NCI-H1417 (cell line): ENCODE data around the gene MEGF11.

Source experiments
- DNase-seq, 3 experiments: peaks; one replicate each; lab custom pipeline; 2025; lab: John Stamatoyannopoulos, UW

Gene MEGF11

GRCh38 chr15:66030650-66031049, 222.9 kb downstream of the MEGF11 start:
- DNase-seq = no peak

GRCh38 chr15:66029650-66030049, 223.9 kb downstream of the MEGF11 start:
- DNase-seq = no peak

GRCh38 chr15:66027268-66027805, 226.2 kb downstream of the MEGF11 start:
- DNase-seq = no peak

- no peak for DNase-seq
These were observed 227.6 kb downstream of the MEGF11 start for GRCh38 chr15:66025972-66026371.

- no peak for DNase-seq
These were observed 228.5 kb downstream of the MEGF11 start for GRCh38 chr15:66025015-66025452.

- DNase-seq = no peak
These were observed 229.4 kb downstream of the MEGF11 start for GRCh38 chr15:66024116-66024515.

GRCh38 chr15:66023311-66023972, 230.1 kb downstream of the MEGF11 start:
- DNase-seq = peak in 2 of 3 experiments; percentile 44 to 80

- DNase-seq = no peak
These were observed 231.4 kb downstream of the MEGF11 start for GRCh38 chr15:66022163-66022525.

GRCh38 chr15:66021496-66022162, 231.9 kb downstream of the MEGF11 start:
- no peak for DNase-seq

GRCh38 chr15:66019826-66020398, 233.6 kb downstream of the MEGF11 start:
- no peak for DNase-seq

GRCh38 chr15:66019368-66019767, 234.2 kb downstream of the MEGF11 start:
- no peak for DNase-seq

- DNase-seq = no peak
These were observed 235.1 kb downstream of the MEGF11 start for GRCh38 chr15:66018488-66018797.

- no peak for DNase-seq
These were observed 235.6 kb downstream of the MEGF11 start for GRCh38 chr15:66017792-66018487.

- no peak for DNase-seq
These were observed 236.6 kb downstream of the MEGF11 start for GRCh38 chr15:66017000-66017399.

- peak in 1 of 3 experiments; percentile 24 for DNase-seq
These were observed 237.4 kb downstream of the MEGF11 start for GRCh38 chr15:66016199-66016598.

- DNase-seq = no peak
These were observed 238.8 kb downstream of the MEGF11 start for GRCh38 chr15:66014635-66015182.

GRCh38 chr15:66014022-66014421, 239.5 kb downstream of the MEGF11 start:
- no peak for DNase-seq

- no peak for DNase-seq
These were observed 244.5 kb downstream of the MEGF11 start for GRCh38 chr15:66008940-66009562.

- no peak for DNase-seq
These were observed 245.8 kb downstream of the MEGF11 start for GRCh38 chr15:66007663-66008262.

GRCh38 chr15:66006986-66007385, 246.6 kb downstream of the MEGF11 start:
- DNase-seq = no peak

- DNase-seq = no peak
These were observed 248.8 kb downstream of the MEGF11 start for GRCh38 chr15:66004618-66005262.
